ENCODE results near the gene PRODH. TPM values are rescaled to one million over a fixed set of nuclear protein-coding genes. Genes with fewer than 3 reads are reported as not detected.
"Not testable (repeated sequence)": the region's sequence is repeated elsewhere in the genome, so short reads cannot be mapped to it uniquely, and the experiment has no call there.

PRODH gene
- polyA plus RNA-seq, 1 donor, result 197 TPM

GRCh38 chr22:18976197-18976751 is 40.2 kb upstream of the PRODH start:
- H3K4me3 ChIP-seq (ENCODE audit: low read length), result no peak overlapping the region
- no CpG with 5 or more reads among the region's 10 CpGs for WGBS (ENCODE audit: insufficient coverage, low lambda C conversion rate)
- no peaks in the 10 kb centered on the region for H3K9me3 ChIP-seq (ENCODE audit: control insufficient read depth, low read depth, low read length)
- no peak overlapping the region for H3K27ac ChIP-seq (ENCODE audit: low read length)
- H3K27me3 ChIP-seq (ENCODE audit: control insufficient read depth, insufficient read depth, low read length), result no peaks in the 10 kb centered on the region
- DNase-seq, result no peak
- no peaks in the 10 kb centered on the region for H3K4me1 ChIP-seq (ENCODE audit: control insufficient read depth, insufficient read depth, low read length)
- no peaks in the 10 kb centered on the region for H3K36me3 ChIP-seq (ENCODE audit: control insufficient read depth, insufficient read depth, low read length)

GRCh38 chr22:18975434-18976196 is 39.5 kb upstream of the PRODH start:
- Histone ChIP-seq H3K9me3 (ENCODE audit: control insufficient read depth, low read depth, low read length) (no peaks in the 10 kb centered on the region), H3K4me1 (ENCODE audit: control insufficient read depth, insufficient read depth, low read length) (no peaks in the 10 kb centered on the region), H3K27me3 (ENCODE audit: control insufficient read depth, insufficient read depth, low read length) (peaks cover 4% of the 10 kb centered on the region), H3K27ac (ENCODE audit: low read length) (no peak overlapping the region), H3K36me3 (ENCODE audit: control insufficient read depth, insufficient read depth, low read length) (no peaks in the 10 kb centered on the region), H3K4me3 (ENCODE audit: low read length) (no peak overlapping the region)
- no peak for DNase-seq
- WGBS (ENCODE audit: insufficient coverage, low lambda C conversion rate), result no CpG with 5 or more reads among the region's 16 CpGs

- no peaks in the 10 kb centered on the region for H3K9me3 ChIP-seq (ENCODE audit: control insufficient read depth, low read depth, low read length)
These were observed 38.5 kb upstream of the PRODH start for GRCh38 chr22:18974477-18975180.

GRCh38 chr22:18973264-18974031 is 37.4 kb upstream of the PRODH start:
- H3K27ac ChIP-seq (ENCODE audit: low read length), result no peak overlapping the region
- no peaks in the 10 kb centered on the region for H3K36me3 ChIP-seq (ENCODE audit: control insufficient read depth, insufficient read depth, low read length)
- peaks cover 16% of the 10 kb centered on the region for H3K27me3 ChIP-seq (ENCODE audit: control insufficient read depth, insufficient read depth, low read length)
- DNase-seq, result no peak
- no peaks in the 10 kb centered on the region for H3K4me1 ChIP-seq (ENCODE audit: control insufficient read depth, insufficient read depth, low read length)
- H3K4me3 ChIP-seq (ENCODE audit: low read length), result no peak overlapping the region
- no CpG with 5 or more reads among the region's 18 CpGs for WGBS (ENCODE audit: insufficient coverage, low lambda C conversion rate)
- H3K9me3 ChIP-seq (ENCODE audit: control insufficient read depth, low read depth, low read length), result no peaks in the 10 kb centered on the region

More at GRCh38 chr22:18974477-18975180, 38.5 kb upstream of the PRODH start:
- Histone ChIP-seq H3K27ac (ENCODE audit: low read length) (no peak overlapping the region), H3K36me3 (ENCODE audit: control insufficient read depth, insufficient read depth, low read length) (no peaks in the 10 kb centered on the region), H3K4me1 (ENCODE audit: control insufficient read depth, insufficient read depth, low read length) (no peaks in the 10 kb centered on the region), H3K4me3 (ENCODE audit: low read length) (no peak overlapping the region), H3K27me3 (ENCODE audit: control insufficient read depth, insufficient read depth, low read length) (peaks cover 8% of the 10 kb centered on the region)
- WGBS (ENCODE audit: insufficient coverage, low lambda C conversion rate), result no CpG with 5 or more reads among the region's 18 CpGs
- DNase-seq, result no peak

GRCh38 chr22:18972591-18972990 is 36.5 kb upstream of the PRODH start:
- DNase-seq; H3K4me1 ChIP-seq (ENCODE audit: control insufficient read depth, insufficient read depth, low read length); H3K27ac ChIP-seq (ENCODE audit: low read length); H3K4me3 ChIP-seq (ENCODE audit: low read length); H3K36me3 ChIP-seq (ENCODE audit: control insufficient read depth, insufficient read depth, low read length); H3K9me3 ChIP-seq (ENCODE audit: control insufficient read depth, low read depth, low read length): not testable (repeated sequence)
- no CpG with 5 or more reads among the region's 8 CpGs for WGBS (ENCODE audit: insufficient coverage, low lambda C conversion rate)
- peaks cover 19% of the 10 kb centered on the region for H3K27me3 ChIP-seq (ENCODE audit: control insufficient read depth, insufficient read depth, low read length)

- not testable (repeated sequence) for DNase-seq; H3K9me3 ChIP-seq (ENCODE audit: control insufficient read depth, low read depth, low read length); H3K36me3 ChIP-seq (ENCODE audit: control insufficient read depth, insufficient read depth, low read length); H3K4me3 ChIP-seq (ENCODE audit: low read length); H3K4me1 ChIP-seq (ENCODE audit: control insufficient read depth, insufficient read depth, low read length); H3K27ac ChIP-seq (ENCODE audit: low read length)
- H3K27me3 ChIP-seq (ENCODE audit: control insufficient read depth, insufficient read depth, low read length), result peaks cover 19% of the 10 kb centered on the region
- no CpG with 5 or more reads among the region's 7 CpGs for WGBS (ENCODE audit: insufficient coverage, low lambda C conversion rate)
These were observed 35.9 kb upstream of the PRODH start for GRCh38 chr22:18972029-18972428.

GRCh38 chr22:18971321-18971751 is 35.2 kb upstream of the PRODH start:
- H3K4me3 ChIP-seq (ENCODE audit: low read length), result no peak overlapping the region
- H3K27me3 ChIP-seq (ENCODE audit: control insufficient read depth, insufficient read depth, low read length), result peaks cover 19% of the 10 kb centered on the region
- no peaks in the 10 kb centered on the region for H3K36me3 ChIP-seq (ENCODE audit: control insufficient read depth, insufficient read depth, low read length)
- no CpG with 5 or more reads among the region's 19 CpGs for WGBS (ENCODE audit: insufficient coverage, low lambda C conversion rate)
- DNase-seq, result no peak
- no peak overlapping the region for H3K27ac ChIP-seq (ENCODE audit: low read length)
- H3K9me3 ChIP-seq (ENCODE audit: control insufficient read depth, low read depth, low read length), result no peaks in the 10 kb centered on the region
- no peaks in the 10 kb centered on the region for H3K4me1 ChIP-seq (ENCODE audit: control insufficient read depth, insufficient read depth, low read length)

GRCh38 chr22:18970948-18971315 is 34.8 kb upstream of the PRODH start:
- DNase-seq, result no peak
- H3K27ac ChIP-seq (ENCODE audit: low read length), result no peak overlapping the region
- H3K36me3 ChIP-seq (ENCODE audit: control insufficient read depth, insufficient read depth, low read length), result no peaks in the 10 kb centered on the region
- no peak overlapping the region for H3K4me3 ChIP-seq (ENCODE audit: low read length)
- no CpG with 5 or more reads among the region's 28 CpGs for WGBS (ENCODE audit: insufficient coverage, low lambda C conversion rate)
- no peaks in the 10 kb centered on the region for H3K9me3 ChIP-seq (ENCODE audit: control insufficient read depth, low read depth, low read length)
- peaks cover 19% of the 10 kb centered on the region for H3K27me3 ChIP-seq (ENCODE audit: control insufficient read depth, insufficient read depth, low read length)
- no peaks in the 10 kb centered on the region for H3K4me1 ChIP-seq (ENCODE audit: control insufficient read depth, insufficient read depth, low read length)

- no peaks in the 10 kb centered on the region for H3K4me1 ChIP-seq (ENCODE audit: control insufficient read depth, insufficient read depth, low read length)
- no peaks in the 10 kb centered on the region for H3K36me3 ChIP-seq (ENCODE audit: control insufficient read depth, insufficient read depth, low read length)
- no peak overlapping the region for H3K27ac ChIP-seq (ENCODE audit: low read length)
- H3K27me3 ChIP-seq (ENCODE audit: control insufficient read depth, insufficient read depth, low read length), result peaks cover 19% of the 10 kb centered on the region
- peak in 1 of 2 donors; percentile 30 for DNase-seq
- H3K4me3 ChIP-seq (ENCODE audit: low read length), result no peak overlapping the region
- no CpG with 5 or more reads among the region's 94 CpGs for WGBS (ENCODE audit: insufficient coverage, low lambda C conversion rate)
- no peaks in the 10 kb centered on the region for H3K9me3 ChIP-seq (ENCODE audit: control insufficient read depth, low read depth, low read length)
These were observed 34.3 kb upstream of the PRODH start for GRCh38 chr22:18970176-18970947.
